Uterus (tissue), 4 donors: ENCODE measurements around the gene ASH1L. TPM values are rescaled to one million over a fixed set of nuclear protein-coding genes. Genes with fewer than 3 reads are reported as not detected.
"Not testable (repeated sequence)": the region's sequence is repeated elsewhere in the genome, so short reads cannot be mapped to it uniquely, and the experiment has no call there.

ENCODE experiments used
- DNase-seq, 2 donors: peaks; one replicate each; pipeline ENCODE4 v3.0.0-alpha.2; 2019 to 2020
- H3K27ac ChIP-seq, 2 donors: fragments of 200-600 bp; sonication (generic); 1 replicate in 1 of 2; 2 replicates in 1 of 2; pipeline ENCODE4 v1.5.1; 2016 to 2018
- H3K27me3 ChIP-seq, 2 donors: fragments of 200-600 bp; sonication (generic); one replicate each; pipeline ENCODE4 v1.5.1; 2018 to 2019; ENCODE audit warnings: control low read depth in 1 of 2
- H3K36me3 ChIP-seq, 2 donors: fragments of 200-600 bp; sonication (generic); one replicate each; pipeline ENCODE4 v1.5.1; 2019; ENCODE audit warnings: control low read depth in 1 of 2
- H3K4me1 ChIP-seq, 2 donors: fragments of 200-600 bp; sonication (generic); one replicate each; pipeline ENCODE4 v1.5.1; 2018 to 2019; ENCODE audit warnings: control low read depth in 1 of 2
- H3K4me3 ChIP-seq, 2 donors: fragments of 200-600 bp; sonication (generic); 1 replicate in 1 of 2; 2 replicates in 1 of 2; pipeline ENCODE4 v1.5.1; 2018 to 2019; ENCODE audit warnings: mild to moderate bottlenecking in 1 of 2
- H3K9me3 ChIP-seq, 2 donors: fragments of 200-600 bp; sonication (generic); one replicate each; pipeline ENCODE4 v1.5.1; 2019; ENCODE audit warnings: control low read depth in 1 of 2
- CTCF ChIP-seq, 4 experiments: fragments of 200-600 bp in 2 of 4; fragments of 450-650 bp in 2 of 4; sonication (generic) in 2 of 4; IDR thresholded peaks; one replicate each; pipeline ENCODE4 v1.5.1; 2016 to 2019; ENCODE audit warnings: antibody characterized with exemption in 4 of 4, mild to moderate bottlenecking in 2 of 4, moderate library complexity in 1 of 4
- POLR2A ChIP-seq, 2 donors: fragments of 450-650 bp; IDR thresholded peaks; one replicate each; pipeline ENCODE4 v1.6.1; 2016; ENCODE audit warnings: antibody characterized with exemption in 2 of 2, mild to moderate bottlenecking in 1 of 2, moderate library complexity in 1 of 2
- intact Hi-C: fragments of 100-400 bp; cut with DNase I; formaldehyde crosslinking; loops from one replicate; pipeline ENCODE4 v1.15.1; 2023; ENCODE audit warnings: low total_unique reads
- total RNA-seq, 4 donors: library from RNA; depleted of rRNA in 3 of 4; stranded (reverse); fragments of >200 nt in 3 of 4; gene quantifications; one replicate each; pipeline versions ENCODE4 v1.1.0 to v1.2.4, GENCODE V29; 2014 to 2023
- donor health status: DM: yes; HTN: yes; CAD: no.

ASH1L gene
- total RNA-seq, 4 donors from 2014 or later = 48.9 to 159 (median 99.8) TPM

- no peaks in the 10 kb centered on the region for H3K4me1 ChIP-seq
- intact Hi-C loops = no loop called here
Measured at GRCh38 chr1:155487541-155487940, 75.1 kb downstream of the ASH1L start.

GRCh38 chr1:155486952-155487351 lies 75.7 kb downstream of the ASH1L start:
- H3K36me3 ChIP-seq, H3K27ac ChIP-seq, H3K4me1 ChIP-seq, H3K4me3 ChIP-seq, intact Hi-C loops, DNase-seq, H3K9me3 ChIP-seq, H3K27me3 ChIP-seq: not testable (repeated sequence)

More at GRCh38 chr1:155487541-155487940, 75.1 kb downstream of the ASH1L start:
- Histone ChIP-seq H3K4me3 (no peak overlapping the region), H3K27ac (no peak overlapping the region), H3K9me3 (no peaks in the 10 kb centered on the region), H3K27me3 (no peaks in the 10 kb centered on the region), H3K36me3 (no peaks in the 10 kb centered on the region)
- no peak for TF ChIP-seq POLR2A (IDR thresholded peaks at IDR 0.05)
- DNase-seq = no peak

- H3K4me3 ChIP-seq = no peak overlapping the region
- H3K36me3 ChIP-seq = no peaks in the 10 kb centered on the region
- intact Hi-C loops = no loop called here
- no peak overlapping the region for H3K27ac ChIP-seq
- no peak for TF ChIP-seq CTCF (IDR thresholded peaks at IDR 0.05)
- TF ChIP-seq POLR2A (IDR thresholded peaks at IDR 0.05) = no peak
- no peak for DNase-seq
- H3K9me3 ChIP-seq = no peaks in the 10 kb centered on the region
- no peaks in the 10 kb centered on the region for H3K27me3 ChIP-seq
- no peaks in the 10 kb centered on the region for H3K4me1 ChIP-seq
Measured at GRCh38 chr1:155485945-155486344, 76.7 kb downstream of the ASH1L start.

- no peaks in the 10 kb centered on the region for H3K4me1 ChIP-seq
- no peak overlapping the region for H3K4me3 ChIP-seq
- TF ChIP-seq CTCF (IDR thresholded peaks at IDR 0.05) (no peak), POLR2A (IDR thresholded peaks at IDR 0.05) (no peak)
- intact Hi-C loops = no loop called here
- no peaks in the 10 kb centered on the region for H3K27me3 ChIP-seq
- H3K9me3 ChIP-seq = no peaks in the 10 kb centered on the region
- DNase-seq = no peak
- H3K36me3 ChIP-seq = no peaks in the 10 kb centered on the region
- H3K27ac ChIP-seq = no peak overlapping the region
Measured at GRCh38 chr1:155485222-155485621, 77.4 kb downstream of the ASH1L start.

GRCh38 chr1:155481741-155482241 lies 80.8 kb downstream of the ASH1L start:
- Histone ChIP-seq H3K27me3 (no peaks in the 10 kb centered on the region), H3K9me3 (no peaks in the 10 kb centered on the region), H3K36me3 (no peaks in the 10 kb centered on the region), H3K4me1 (no peaks in the 10 kb centered on the region), H3K27ac (no peak overlapping the region), H3K4me3 (no peak overlapping the region)
- intact Hi-C loops = no loop called here
- DNase-seq = no peak
- TF ChIP-seq POLR2A (IDR thresholded peaks at IDR 0.05) (no peak), CTCF (IDR thresholded peaks at IDR 0.05) (no peak)

GRCh38 chr1:155479205-155479604 lies 83.4 kb downstream of the ASH1L start:
- Histone ChIP-seq H3K4me3 (no peak overlapping the region), H3K4me1 (no peaks in the 10 kb centered on the region), H3K9me3 (no peaks in the 10 kb centered on the region), H3K36me3 (no peaks in the 10 kb centered on the region), H3K27ac (no peak overlapping the region), H3K27me3 (no peaks in the 10 kb centered on the region)
- intact Hi-C loops = no loop called here
- TF ChIP-seq POLR2A (IDR thresholded peaks at IDR 0.05) (no peak), CTCF (IDR thresholded peaks at IDR 0.05) (no peak)
- DNase-seq = no peak
